OCI-M2 (cell line): ENCODE results near the gene AP4M1.

Source experiments
- DNase-seq: peaks from one replicate; lab custom pipeline; 2025; ENCODE audit not compliant: unreplicated experiment; lab: John Stamatoyannopoulos, UW

Gene AP4M1

GRCh38 chr7:100157334-100158228 is 56.1 kb downstream of the AP4M1 start:
- no peak for DNase-seq
